Psoas muscle (tissue), 8 donors: ENCODE data around the gene EPB41L1. TPM values are rescaled to one million over a fixed set of nuclear protein-coding genes. Genes with fewer than 3 reads are reported as not detected.

Experiments used
- ATAC-seq, 4 donors: fragments of 200-7000 bp; cut with Tn5 transposase; one replicate each; pipeline ENCODE4 v1.9.1; 2020; ENCODE audit warnings: moderate library complexity in 3 of 4, mild to moderate bottlenecking in 2 of 4
- DNase-seq, 2 donors: peaks; one replicate each; pipeline ENCODE4 v3.0.0-alpha.2; 2020
- H3K27ac ChIP-seq: fragments of 200-600 bp; one replicate; pipeline ENCODE4 v1.8.0; 2022
- H3K27me3 ChIP-seq, 3 donors: fragments of 200-600 bp in 1 of 3; one replicate each; pipeline versions ENCODE4 v1.6.1 to v1.8.0; 2013 to 2022; ENCODE audit warnings: low read length in 2 of 3, mild to moderate bottlenecking in 2 of 3, moderate library complexity in 1 of 3; ENCODE audit not compliant: insufficient read depth in 3 of 3
- H3K36me3 ChIP-seq, 2 donors: fragments of 200-600 bp in 1 of 2; one replicate each; pipeline versions ENCODE4 v1.6.1 to v1.8.0; 2013 to 2022; ENCODE audit warnings: low read depth in 1 of 2, mild to moderate bottlenecking in 1 of 2, moderate library complexity in 1 of 2; ENCODE audit not compliant: insufficient read depth in 1 of 2
- H3K4me1 ChIP-seq: fragments of 200-600 bp; one replicate; pipeline ENCODE4 v1.8.0; 2022
- H3K4me3 ChIP-seq: fragments of 200-600 bp; one replicate; pipeline ENCODE4 v1.8.0; 2022; ENCODE audit warnings: mild to moderate bottlenecking
- H3K9me3 ChIP-seq: fragments of 200-600 bp; one replicate; pipeline ENCODE4 v1.8.0; 2022
- WGBS, 3 donors: extraction: QIAGEN DNeasy Blood & Tissue Kit; methylation state at CpG; one replicate each; pipeline versions ENCODE4 v1.1.6 to v1.1.7; 2013; 5-methylcytosine and 5-hydroxymethylcytosine counted together
- intact Hi-C, 2 donors: fragments of 100-400 bp; cut with DNase I; formaldehyde crosslinking; loops; one replicate each; pipeline versions ENCODE4 v1.11.0 to v1.14.2; 2022
- polyA plus RNA-seq, 3 donors: library from polyadenylated mRNA; stranded (reverse); fragments of 200-250 nt; gene quantifications; one replicate each; pipeline ENCODE4 v1.2.3, GENCODE V29; 2013
- total RNA-seq, 4 donors: library from RNA; stranded (reverse); fragmentation: NEBNext Ultra II Directional in 2 of 4; extraction: Animal tissue kit (Norgen Biotek cat#: 25700) in 2 of 4; gene quantifications; one replicate each; pipeline versions ENCODE4 v1.2.1 to v1.2.4, GENCODE V29; 2021 to 2023
- TF ChIP-seq, protein P1 (sequence below): fragments of 200-600 bp; IDR thresholded peaks from one replicate; pipeline ENCODE4 v1.8.0; 2022; ENCODE audit warnings: antibody characterized with exemption
- donor health status: healthy with polysubstance abuse.
- donor health status: DM: no; HTN: no; CAD: no; lungs with moderate emphysema.
- donor health status: Bipolar disorder and iron deficiency.
- donor health status: healthy.
- donor health status: DM: yes; HTN: yes; CAD: no.
- donor health status: DM: no; HTN: no; CAD: no.
- donor health status: DM: no; HTN: no; CAD: no.
- donor health status: DM: yes; HTN: yes; CAD: no.

EPB41L1 gene
- total and polyA plus RNA-seq, 7 donors, result 4.2 to 24.1 (median 9.1) TPM

DNA sequence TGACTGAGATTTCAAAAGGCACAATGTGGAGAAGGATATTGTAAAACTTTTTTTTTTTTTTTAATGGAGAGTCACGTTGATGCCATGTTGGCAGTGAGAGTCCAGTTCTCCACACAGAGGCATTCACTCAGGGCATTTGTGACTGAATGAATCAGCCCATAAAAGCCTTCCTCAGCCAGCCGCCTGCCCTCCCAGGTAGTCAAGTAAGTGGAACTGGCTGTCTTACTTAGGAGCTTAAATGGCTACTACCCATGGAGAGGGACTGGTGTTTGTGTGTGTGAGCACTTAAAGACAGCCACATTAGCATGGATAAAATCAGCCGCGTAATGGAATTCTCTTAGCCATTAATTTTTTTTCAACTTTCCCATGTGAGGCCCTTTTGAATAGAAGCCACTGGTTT lies 94.3 kb downstream of the EPB41L1 start:
- TF ChIP-seq, protein P1, sequence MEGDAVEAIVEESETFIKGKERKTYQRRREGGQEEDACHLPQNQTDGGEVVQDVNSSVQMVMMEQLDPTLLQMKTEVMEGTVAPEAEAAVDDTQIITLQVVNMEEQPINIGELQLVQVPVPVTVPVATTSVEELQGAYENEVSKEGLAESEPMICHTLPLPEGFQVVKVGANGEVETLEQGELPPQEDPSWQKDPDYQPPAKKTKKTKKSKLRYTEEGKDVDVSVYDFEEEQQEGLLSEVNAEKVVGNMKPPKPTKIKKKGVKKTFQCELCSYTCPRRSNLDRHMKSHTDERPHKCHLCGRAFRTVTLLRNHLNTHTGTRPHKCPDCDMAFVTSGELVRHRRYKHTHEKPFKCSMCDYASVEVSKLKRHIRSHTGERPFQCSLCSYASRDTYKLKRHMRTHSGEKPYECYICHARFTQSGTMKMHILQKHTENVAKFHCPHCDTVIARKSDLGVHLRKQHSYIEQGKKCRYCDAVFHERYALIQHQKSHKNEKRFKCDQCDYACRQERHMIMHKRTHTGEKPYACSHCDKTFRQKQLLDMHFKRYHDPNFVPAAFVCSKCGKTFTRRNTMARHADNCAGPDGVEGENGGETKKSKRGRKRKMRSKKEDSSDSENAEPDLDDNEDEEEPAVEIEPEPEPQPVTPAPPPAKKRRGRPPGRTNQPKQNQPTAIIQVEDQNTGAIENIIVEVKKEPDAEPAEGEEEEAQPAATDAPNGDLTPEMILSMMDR, result no peak
- Histone ChIP-seq H3K4me1 (no peaks in the 10 kb centered on the region), H3K27ac (no peak overlapping the region), H3K9me3 (no peaks in the 10 kb centered on the region), H3K27me3 (no peaks in the 10 kb centered on the region), H3K4me3 (no peak overlapping the region), H3K36me3 (peaks cover 16 to 84% of the 10 kb centered on the region in 2 donors)
- peak in 2 of 4 donors; percentile 33 to 34 for ATAC-seq
- intact Hi-C loops, result no loop called here
- 52 to 71% (median 56%) methylated on average over 4 of the region's 4 CpGs for WGBS, 3 donors
- DNase-seq, result no peak

DNA sequence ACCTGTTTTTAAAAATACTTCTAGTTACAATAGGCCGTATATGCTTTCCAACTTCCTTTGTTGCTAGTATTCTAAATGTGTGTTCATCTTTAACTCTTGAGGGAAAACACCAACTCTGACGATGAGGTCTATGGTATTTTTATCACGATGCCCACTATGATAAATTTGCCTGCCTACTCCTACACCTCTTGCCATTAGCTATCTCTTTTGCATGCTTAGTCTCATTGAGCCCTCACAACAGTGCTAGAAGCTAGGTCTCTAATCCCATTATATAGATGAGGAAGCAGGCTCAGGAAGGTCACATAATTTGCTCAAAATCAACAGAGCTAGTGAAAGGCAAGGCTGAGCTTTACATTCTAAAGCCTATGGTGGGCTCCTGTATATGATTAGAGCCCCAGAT lies 94.9 kb downstream of the EPB41L1 start:
- ATAC-seq (no peak), DNase-seq (no peak)
- Histone ChIP-seq H3K27ac (no peak overlapping the region), H3K4me1 (no peaks in the 10 kb centered on the region), H3K9me3 (no peaks in the 10 kb centered on the region), H3K36me3 (peaks cover 15 to 82% of the 10 kb centered on the region in 2 donors), H3K27me3 (no peaks in the 10 kb centered on the region), H3K4me3 (no peak overlapping the region)
- intact Hi-C loops, result no loop called here
- WGBS, 3 donors, result 78 to 83% (median 83%) methylated on average over 3 of the region's 3 CpGs
- TF ChIP-seq, protein P1, result no peak

DNA sequence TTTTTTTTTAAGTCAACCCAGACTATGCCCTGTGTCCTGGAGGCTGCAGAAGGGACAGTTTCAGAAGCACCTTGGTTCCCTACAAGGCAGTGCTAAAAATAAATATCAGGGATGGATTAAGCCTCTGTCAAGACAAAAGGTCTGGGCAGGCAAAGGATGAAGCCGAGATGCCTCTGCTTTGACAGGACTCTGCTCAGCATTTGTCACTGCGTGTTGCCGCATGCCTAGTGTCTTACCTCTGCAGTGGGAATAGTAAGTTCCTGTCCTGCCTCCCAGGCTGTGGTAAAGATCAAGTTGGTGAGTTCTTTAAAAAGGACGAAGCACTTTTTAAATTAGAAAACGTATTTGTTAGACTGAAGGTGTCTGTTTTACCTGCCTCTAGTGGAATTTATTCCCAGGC lies 96.9 kb downstream of the EPB41L1 start:
- no peak overlapping the region for H3K4me3 ChIP-seq
- no peak overlapping the region for H3K27ac ChIP-seq
- intact Hi-C loops, result no loop called here
- H3K4me1 ChIP-seq, result no peaks in the 10 kb centered on the region
- no peaks in the 10 kb centered on the region for H3K27me3 ChIP-seq
- TF ChIP-seq, protein P1, result no peak
- WGBS, 3 donors, result 76 to 86% (median 86%) methylated on average over 5 of the region's 5 CpGs
- no peak for DNase-seq
- H3K36me3 ChIP-seq, result peaks cover 5 to 82% of the 10 kb centered on the region in 2 donors
- H3K9me3 ChIP-seq, result no peaks in the 10 kb centered on the region
- peak; percentile 27 to 82 (median 55) for ATAC-seq

DNA sequence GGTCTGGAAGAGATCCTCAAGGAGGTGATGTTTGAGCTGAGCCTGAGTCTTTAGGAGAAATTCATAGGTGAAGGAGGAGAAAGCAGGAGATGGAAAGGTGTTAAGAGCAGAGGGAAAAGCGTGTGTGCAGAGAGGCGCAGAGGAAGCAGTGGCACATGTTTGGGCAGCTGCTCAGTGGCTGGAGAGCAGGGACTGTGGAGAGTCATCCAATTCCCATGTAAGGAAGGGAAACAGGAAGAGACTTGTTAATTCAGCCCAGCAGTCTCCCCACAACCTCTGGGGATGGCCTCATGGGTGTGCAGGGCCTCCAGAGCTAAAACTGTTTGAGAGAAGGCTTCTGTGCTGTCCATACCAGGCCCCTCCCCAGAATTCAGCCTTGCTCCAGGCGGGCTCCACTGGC lies 98.0 kb downstream of the EPB41L1 start:
- WGBS, 3 donors, result 92 to 97% (median 92%) methylated on average over 3 of the region's 3 CpGs
- DNase-seq, result no peak
- no peaks in the 10 kb centered on the region for H3K4me1 ChIP-seq
- ATAC-seq, result no peak
- H3K27ac ChIP-seq, result no peak overlapping the region
- no peaks in the 10 kb centered on the region for H3K27me3 ChIP-seq
- intact Hi-C loops, result no loop called here
- TF ChIP-seq, protein P1, result no peak
- H3K9me3 ChIP-seq, result no peaks in the 10 kb centered on the region
- no peak overlapping the region for H3K4me3 ChIP-seq
- H3K36me3 ChIP-seq, result peaks cover 3 to 82% of the 10 kb centered on the region in 2 donors

DNA sequence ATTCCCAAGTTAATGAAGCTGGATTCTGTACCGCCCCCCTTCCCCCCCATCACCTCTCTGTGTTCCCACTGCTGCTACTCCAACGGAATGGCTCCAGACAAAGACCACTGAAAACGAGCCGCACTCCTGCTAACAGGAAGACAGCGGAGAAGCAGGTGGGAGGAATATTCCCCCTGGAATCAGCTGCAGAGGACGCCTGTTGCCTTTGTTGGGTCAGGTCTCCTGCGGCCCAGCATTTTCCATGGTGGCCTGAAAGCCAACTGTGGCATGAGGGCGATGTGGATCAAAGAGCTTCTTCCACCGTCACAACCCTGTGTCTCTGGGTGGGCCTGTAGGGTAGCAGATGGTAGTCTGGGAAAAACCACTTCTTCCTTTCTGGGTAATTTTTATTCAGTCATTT lies 98.5 kb downstream of the EPB41L1 start:
- DNase-seq (no peak), ATAC-seq (no peak)
- Histone ChIP-seq H3K27ac (no peak overlapping the region), H3K36me3 (peaks cover under 1 to 79% of the 10 kb centered on the region in 2 donors), H3K4me3 (no peak overlapping the region), H3K27me3 (no peaks in the 10 kb centered on the region), H3K9me3 (no peaks in the 10 kb centered on the region), H3K4me1 (no peaks in the 10 kb centered on the region)
- 86 to 90% (median 87%) methylated on average over 9 of the region's 9 CpGs for WGBS, 3 donors
- intact Hi-C loops, result no loop called here
- TF ChIP-seq, protein P1, result no peak
